GM12872 (cell line): ENCODE data around the gene CKAP5.

ENCODE experiments used
- CTCF ChIP-seq: IDR thresholded peaks from 3 replicates; pipeline ENCODE4 v1.5.1; 2011; ENCODE audit warnings: low read depth, mild to moderate bottlenecking, low read length, moderate library complexity; ENCODE audit not compliant: insufficient read depth

Gene CKAP5

GRCh38 chr11:46718155-46719019, 127.7 kb downstream of the CKAP5 start:
- TF ChIP-seq CTCF: no peak

- no peak for TF ChIP-seq CTCF
Measured at GRCh38 chr11:46712874-46713576, 133.1 kb downstream of the CKAP5 start.

GRCh38 chr11:46711303-46711702, 134.8 kb downstream of the CKAP5 start:
- no peak for TF ChIP-seq CTCF

- no peak for TF ChIP-seq CTCF
Measured at GRCh38 chr11:46710821-46711269, 135.2 kb downstream of the CKAP5 start.

- TF ChIP-seq CTCF: no peak
Measured at GRCh38 chr11:46706886-46707285, 139.2 kb downstream of the CKAP5 start.

- TF ChIP-seq CTCF: no peak
Measured at GRCh38 chr11:46705070-46705688, 140.9 kb downstream of the CKAP5 start.

GRCh38 chr11:46701078-46701654, 144.9 kb downstream of the CKAP5 start:
- TF ChIP-seq CTCF: no peak
